Measurements from ENCODE around the gene CATSPER3. TPM values are rescaled to one million over a fixed set of nuclear protein-coding genes. Genes with fewer than 3 reads are reported as not detected.
A peak's percentile ranks its signal among the peaks of the same experiment; 100 is the strongest.

Gene CATSPER3
- total RNA-seq, 4 donors from 2014 or later = 0.23 to 0.59 TPM; not detected in 2

DNA sequence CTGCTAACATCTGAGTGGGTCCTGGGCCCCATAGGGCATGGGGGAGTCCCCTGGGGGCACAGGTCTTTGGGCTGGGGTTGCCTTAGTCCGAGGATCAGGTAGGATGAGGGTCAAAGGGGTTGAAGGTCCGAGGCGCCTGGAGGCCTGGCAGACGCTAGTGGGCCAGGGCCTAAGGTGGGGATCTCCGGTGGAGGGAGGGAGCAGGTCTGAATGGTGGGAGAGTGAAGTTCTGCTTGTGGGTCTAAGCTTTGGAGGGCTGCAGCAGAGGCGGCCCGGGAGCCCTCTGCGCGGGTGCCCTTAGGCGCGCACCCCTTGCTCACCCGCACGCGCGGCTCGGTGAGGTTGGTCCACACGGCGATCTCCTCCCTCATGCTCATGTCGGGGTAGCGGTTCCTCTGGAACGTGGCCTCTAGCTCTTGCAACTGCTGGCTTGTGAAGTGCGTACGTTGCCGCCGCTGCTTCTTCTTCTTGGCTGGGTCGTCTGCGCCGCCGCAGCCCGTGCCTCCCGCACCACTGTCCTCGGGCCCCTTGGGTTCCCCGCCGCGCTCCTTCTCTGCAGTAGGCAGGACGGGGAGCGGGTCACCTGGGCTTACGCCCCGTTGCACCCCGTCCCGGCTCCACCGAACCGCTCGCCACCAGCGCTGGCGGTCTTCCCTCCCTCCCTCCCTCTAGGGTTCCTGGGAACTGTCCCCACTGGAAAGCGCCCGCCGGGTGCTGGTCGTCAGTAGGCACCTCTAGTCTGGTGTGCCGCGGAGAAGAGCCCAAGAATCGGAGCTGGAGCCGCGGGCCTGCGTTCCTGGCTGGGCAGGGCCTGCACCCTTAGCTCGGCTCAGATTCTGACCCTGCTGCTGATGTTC is 63.5 kb downstream of the CATSPER3 start:
- TF ChIP-seq POLR2A (IDR thresholded peaks at IDR 0.05) = no peak
- TF ChIP-seq, protein P1, sequence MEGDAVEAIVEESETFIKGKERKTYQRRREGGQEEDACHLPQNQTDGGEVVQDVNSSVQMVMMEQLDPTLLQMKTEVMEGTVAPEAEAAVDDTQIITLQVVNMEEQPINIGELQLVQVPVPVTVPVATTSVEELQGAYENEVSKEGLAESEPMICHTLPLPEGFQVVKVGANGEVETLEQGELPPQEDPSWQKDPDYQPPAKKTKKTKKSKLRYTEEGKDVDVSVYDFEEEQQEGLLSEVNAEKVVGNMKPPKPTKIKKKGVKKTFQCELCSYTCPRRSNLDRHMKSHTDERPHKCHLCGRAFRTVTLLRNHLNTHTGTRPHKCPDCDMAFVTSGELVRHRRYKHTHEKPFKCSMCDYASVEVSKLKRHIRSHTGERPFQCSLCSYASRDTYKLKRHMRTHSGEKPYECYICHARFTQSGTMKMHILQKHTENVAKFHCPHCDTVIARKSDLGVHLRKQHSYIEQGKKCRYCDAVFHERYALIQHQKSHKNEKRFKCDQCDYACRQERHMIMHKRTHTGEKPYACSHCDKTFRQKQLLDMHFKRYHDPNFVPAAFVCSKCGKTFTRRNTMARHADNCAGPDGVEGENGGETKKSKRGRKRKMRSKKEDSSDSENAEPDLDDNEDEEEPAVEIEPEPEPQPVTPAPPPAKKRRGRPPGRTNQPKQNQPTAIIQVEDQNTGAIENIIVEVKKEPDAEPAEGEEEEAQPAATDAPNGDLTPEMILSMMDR (IDR thresholded peaks at IDR 0.05) = no peak
- WGBS, 2 donors = 21 to 23% methylated on average over 38 to 51 of the region's 57 CpGs
- H3K4me3 ChIP-seq (ENCODE audit: low read depth, poor library complexity, severe bottlenecking) = no peak overlapping the region
- intact Hi-C loops (cut with DNase I; ENCODE audit: low total_unique reads) = no loop called here
- no peak for DNase-seq (ENCODE audit: low spot score in 2 of 2)

DNA sequence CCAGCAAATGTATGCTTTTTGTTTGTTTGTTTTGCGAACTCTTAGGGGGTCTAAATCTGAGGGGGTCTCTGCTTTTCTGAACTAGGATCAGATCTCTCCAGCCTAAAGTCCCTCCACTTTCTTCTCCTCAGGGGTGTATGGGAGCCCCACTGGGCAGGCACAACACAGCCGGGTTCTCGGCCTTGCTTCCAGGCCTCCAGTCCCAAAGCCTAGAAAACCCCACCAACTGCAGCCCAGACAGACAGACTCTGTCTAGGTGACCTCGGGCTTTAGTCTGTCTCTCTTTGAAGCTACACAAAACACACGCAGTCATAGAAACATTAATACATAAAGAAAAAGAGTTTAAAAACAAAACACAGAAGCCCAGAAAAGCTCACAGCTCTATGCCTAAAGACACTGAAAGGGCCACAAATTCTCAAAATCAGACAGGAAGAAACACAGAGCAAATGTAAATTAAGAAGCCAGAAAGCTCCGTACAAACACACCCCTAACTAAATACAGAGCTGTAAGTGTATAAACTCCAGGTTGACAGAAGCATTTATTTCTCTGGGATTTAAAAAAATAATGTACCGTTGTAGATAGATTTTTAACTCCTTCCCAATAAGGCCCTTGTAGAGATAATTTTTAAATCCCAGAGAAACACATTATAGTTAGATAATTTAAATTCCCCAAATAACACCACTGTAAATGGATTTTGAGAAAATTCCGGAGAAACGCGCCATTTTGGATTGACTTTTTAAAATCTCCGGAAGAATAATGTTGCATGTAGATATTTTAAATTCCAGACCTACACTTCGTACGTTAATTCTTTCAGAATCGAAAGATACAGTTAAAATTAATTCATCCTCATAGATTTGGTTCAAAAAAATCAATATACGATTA is 64.3 kb downstream of the CATSPER3 start:
- TF ChIP-seq, protein P1 (IDR thresholded peaks at IDR 0.05) = no peak
- TF ChIP-seq POLR2A (IDR thresholded peaks at IDR 0.05) = no peak
- H3K4me3 ChIP-seq (ENCODE audit: low read depth, poor library complexity, severe bottlenecking) = no peak overlapping the region
- intact Hi-C loops (cut with DNase I; ENCODE audit: low total_unique reads) = no loop called here
- no peak for DNase-seq (ENCODE audit: low spot score in 2 of 2)
- WGBS, 2 donors = 64 to 66% methylated on average over 15 of the region's 15 CpGs

DNA sequence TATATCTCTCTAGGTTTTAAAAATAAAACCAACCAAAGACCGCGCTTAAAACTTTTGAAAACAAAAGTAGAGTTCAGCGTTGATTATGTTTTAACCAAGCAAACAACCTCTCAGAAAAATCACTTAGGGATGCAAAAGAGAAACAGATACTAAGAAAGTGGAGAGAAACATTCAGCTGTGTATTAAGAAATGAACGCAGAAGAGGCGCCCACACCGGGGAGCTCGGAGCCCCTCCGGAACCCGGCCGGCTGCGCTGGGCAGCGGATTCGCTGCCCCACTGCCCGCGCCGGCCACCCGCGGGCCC is 64.9 kb downstream of the CATSPER3 start:
- WGBS, 2 donors = 13% methylated on average over 18 of the region's 18 CpGs
- H3K4me3 ChIP-seq (ENCODE audit: low read depth, poor library complexity, severe bottlenecking) = no peak overlapping the region
- DNase-seq (ENCODE audit: low spot score in 2 of 2) = no peak
- intact Hi-C loops (cut with DNase I; ENCODE audit: low total_unique reads) = no loop called here
- TF ChIP-seq, protein P1 (IDR thresholded peaks at IDR 0.05) = no peak
- no peak for TF ChIP-seq POLR2A (IDR thresholded peaks at IDR 0.05)

DNA sequence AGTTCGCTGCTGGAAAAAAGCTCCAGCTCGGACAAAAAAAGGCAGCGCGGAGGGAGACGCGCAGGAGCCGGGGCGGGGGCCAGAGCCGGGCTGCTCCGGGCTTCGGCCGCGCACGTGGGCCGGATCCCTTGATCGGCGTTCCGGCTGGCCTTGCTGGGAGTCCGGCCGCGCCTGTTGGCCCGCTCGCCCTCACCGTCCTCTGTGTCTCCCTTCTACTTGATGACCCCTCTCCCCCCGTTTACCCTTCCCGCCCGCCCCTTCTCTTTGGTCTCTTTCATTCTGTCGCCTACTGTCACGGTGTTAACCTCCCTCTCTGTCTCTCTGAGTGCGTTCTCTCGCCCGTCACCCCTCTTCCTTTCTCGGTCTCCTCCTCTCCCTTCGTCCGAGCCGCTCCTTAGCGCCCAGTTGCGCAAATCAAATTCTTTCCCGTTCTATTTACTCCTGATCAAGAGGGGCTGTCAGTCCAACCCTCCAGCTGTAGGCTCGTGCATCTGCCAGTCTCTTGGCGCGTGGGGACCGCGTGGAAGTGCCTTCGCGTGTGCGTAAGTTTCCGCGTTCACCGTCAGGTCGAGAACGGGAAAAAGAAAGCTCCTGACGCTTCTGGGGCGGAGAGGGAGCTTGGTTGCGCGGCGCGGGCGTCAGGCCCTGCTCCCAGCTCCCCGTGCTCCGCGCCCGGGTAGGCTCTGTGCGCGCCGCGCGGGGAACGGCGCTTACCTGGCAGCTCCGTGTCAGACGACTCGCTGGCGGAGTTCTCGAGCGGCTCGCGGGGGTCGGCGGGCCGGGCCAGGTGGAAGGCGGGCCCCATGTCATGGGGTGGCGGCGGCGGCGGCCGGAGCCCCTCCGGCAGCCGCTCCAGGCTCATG is 65.5 kb downstream of the CATSPER3 start:
- peak overlapping the region; percentile 28 for H3K4me3 ChIP-seq (ENCODE audit: low read depth, poor library complexity, severe bottlenecking)
- intact Hi-C loops (cut with DNase I; ENCODE audit: low total_unique reads) = no loop called here
- no peak for TF ChIP-seq POLR2A (IDR thresholded peaks at IDR 0.05)
- TF ChIP-seq, protein P1 (IDR thresholded peaks at IDR 0.05) = no peak
- WGBS, 2 donors = 2% methylated on average over 54 to 73 of the region's 89 CpGs
- DNase-seq (ENCODE audit: low spot score in 2 of 2) = no peak

DNA sequence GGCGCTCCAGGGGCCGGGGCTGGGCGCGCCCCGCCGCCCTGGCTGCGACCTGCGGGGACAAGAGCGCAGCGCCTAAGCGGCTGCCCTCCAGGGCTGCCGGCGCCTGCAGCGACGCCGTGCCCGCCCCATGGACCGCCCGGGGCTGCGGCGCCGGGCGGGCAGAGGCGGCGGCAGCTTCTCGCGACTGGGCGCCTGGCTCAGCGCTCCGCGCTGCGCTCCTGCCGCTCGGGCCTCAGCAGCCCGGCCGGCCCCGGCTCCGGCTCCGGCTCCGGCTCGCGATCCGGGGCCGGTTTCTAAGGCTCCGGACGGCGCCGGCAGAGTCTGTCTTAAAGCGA is 66.2 kb downstream of the CATSPER3 start, which contains the start of gene PITX1:
TSS of gene PITX1 (minus strand) at position 328 of the 335 bp plus-strand sequence. CDS start 347 bp downstream, outside the sequence.
- TF ChIP-seq, protein P1 (IDR thresholded peaks at IDR 0.05) = no peak
- no peak for TF ChIP-seq POLR2A (IDR thresholded peaks at IDR 0.05)
- intact Hi-C loops (cut with DNase I; ENCODE audit: low total_unique reads) = no loop called here
- H3K4me3 ChIP-seq (ENCODE audit: low read depth, poor library complexity, severe bottlenecking) = peak within 1 kb of the TSS; percentile 28
- DNase-seq (ENCODE audit: low spot score in 2 of 2) = no peak
- 3% methylated on average over 17 of the region's 49 CpGs; no CpG with 5 or more reads in 1 of the 2 donors for WGBS, 2 donors
